Medulla oblongata (tissue), 1 donor: Measurements from ENCODE around the gene ELK4.

Source experiments
- DNase-seq: peaks from one replicate; pipeline ENCODE4 v3.0.0-alpha.2; 2015; ENCODE audit errors: extremely low spot score

ELK4 gene

GRCh38 chr1:205631768-205632668, at the start of gene ELK4:
Gene ELK4 (minus strand): TSS chr1:205632011. CDS start chr1:205623882, 8,129 bp downstream.
- DNase-seq = peak; percentile 99

GRCh38 chr1:205681364-205681763, 49.6 kb upstream of the ELK4 start:
- no peak for DNase-seq

GRCh38 chr1:205680073-205680851, 48.5 kb upstream of the ELK4 start, which contains the start of gene SLC45A3:
Gene SLC45A3 (minus strand): TSS chr1:205680509. CDS start chr1:205664656, 15,853 bp downstream.
- DNase-seq = no peak

GRCh38 chr1:205678286-205679111, 46.7 kb upstream of the ELK4 start:
- no peak for DNase-seq

- no peak for DNase-seq
Measured at GRCh38 chr1:205677167-205677566, 45.4 kb upstream of the ELK4 start.

- DNase-seq = peak; percentile 96
Measured at GRCh38 chr1:205676597-205676996, 44.8 kb upstream of the ELK4 start.

- peak; percentile 16 for DNase-seq
Measured at GRCh38 chr1:205676002-205676401, 44.2 kb upstream of the ELK4 start.

- no peak for DNase-seq
Measured at GRCh38 chr1:205675247-205675646, 43.4 kb upstream of the ELK4 start.

- no peak for DNase-seq
Measured at GRCh38 chr1:205672970-205673369, 41.2 kb upstream of the ELK4 start.

GRCh38 chr1:205672395-205672889, 40.6 kb upstream of the ELK4 start:
- DNase-seq = peak; percentile 2

GRCh38 chr1:205670611-205671430, 39.0 kb upstream of the ELK4 start:
- no peak for DNase-seq

- peak; percentile 75 for DNase-seq
Measured at GRCh38 chr1:205670150-205670446, 38.3 kb upstream of the ELK4 start.

GRCh38 chr1:205669341-205670149, 37.7 kb upstream of the ELK4 start:
- DNase-seq = peak; percentile 61

GRCh38 chr1:205668951-205669340, 37.1 kb upstream of the ELK4 start:
- DNase-seq = no peak

GRCh38 chr1:205667909-205668643, 36.3 kb upstream of the ELK4 start:
- DNase-seq = peak; percentile 83

- no peak for DNase-seq
Measured at GRCh38 chr1:205666372-205667166, 34.8 kb upstream of the ELK4 start.

GRCh38 chr1:205665201-205666045, 33.6 kb upstream of the ELK4 start:
- DNase-seq = no peak
